Fibroblast of lung (primary cell): ENCODE data around the gene ZSCAN32. TPM values are rescaled to one million over a fixed set of nuclear protein-coding genes. Genes with fewer than 3 reads are reported as not detected.

Experiments used
- DNase-seq, 2 donors: peaks; one replicate each; pipeline versions ENCODE4 v3.0.0 to v3.0.0-alpha.2; 2010; ENCODE audit warnings: low read depth in 2 of 2
- H2AFZ ChIP-seq: 2 replicates; pipeline ENCODE4 v1.5.1; 2012; ENCODE audit warnings: low read length, control low read depth, inconsistent platforms
- H3K27ac ChIP-seq: 2 replicates; pipeline ENCODE4 v1.5.1; 2011; ENCODE audit warnings: low read length, control low read depth; ENCODE audit not compliant: insufficient read depth
- H3K27me3 ChIP-seq: 2 replicates; pipeline ENCODE4 v1.5.1; 2011; ENCODE audit warnings: mild to moderate bottlenecking, low read length; ENCODE audit not compliant: control insufficient read depth, insufficient read depth
- H3K36me3 ChIP-seq: 2 replicates; pipeline ENCODE4 v1.5.1; 2011; ENCODE audit warnings: low read length; ENCODE audit not compliant: control insufficient read depth, insufficient read depth
- H3K4me1 ChIP-seq: 2 replicates; pipeline ENCODE4 v1.5.1; 2011; ENCODE audit warnings: low read length; ENCODE audit not compliant: control insufficient read depth, insufficient read depth; ENCODE audit errors: extremely low read depth
- H3K4me2 ChIP-seq: 2 replicates; pipeline ENCODE4 v1.5.1; 2011; ENCODE audit warnings: low read length, control low read depth; ENCODE audit not compliant: insufficient read depth; ENCODE audit errors: extremely low read depth
- H3K4me3 ChIP-seq, 4 experiments: fragments of 200-600 bp in 1 of 4; sonication (generic) in 1 of 4; replicated peaks in 1 of 4; 2 replicates each; pipeline ENCODE4 v1.5.1; 2011 to 2016; ENCODE audit warnings: low read length in 4 of 4, low read depth in 3 of 4, mild to moderate bottlenecking in 3 of 4, control low read depth in 2 of 4, inconsistent platforms in 1 of 4, mixed read lengths in 1 of 4; ENCODE audit not compliant: insufficient read depth in 1 of 4; ENCODE audit errors: control extremely low read depth in 1 of 4
- H3K79me2 ChIP-seq: 2 replicates; pipeline ENCODE4 v1.5.1; 2012; ENCODE audit warnings: mild to moderate bottlenecking, low read length, inconsistent platforms; ENCODE audit not compliant: control insufficient read depth, insufficient read depth
- H3K9ac ChIP-seq: 2 replicates; pipeline ENCODE4 v1.5.1; 2011; ENCODE audit warnings: mild to moderate bottlenecking, low read length, control low read depth; ENCODE audit not compliant: insufficient read depth
- H3K9me3 ChIP-seq: 2 replicates; pipeline ENCODE4 v1.5.1; 2012; ENCODE audit warnings: low read depth, low read length; ENCODE audit not compliant: control insufficient read depth, insufficient read depth
- H4K20me1 ChIP-seq: 2 replicates; pipeline ENCODE4 v1.5.1; 2011; ENCODE audit warnings: low read length; ENCODE audit not compliant: control insufficient read depth, insufficient read depth; ENCODE audit errors: extremely low read depth
- CTCF ChIP-seq, 2 donors: IDR thresholded peaks in 1 of 2; conservative IDR thresholded peaks in 1 of 2; 1 replicate in 1 of 2; 2 replicates in 1 of 2; pipeline ENCODE4 v1.5.1; 2011 to 2012; ENCODE audit warnings: low read length in 2 of 2, control low read depth in 1 of 2, inconsistent platforms in 1 of 2, low read depth in 1 of 2, mild to moderate bottlenecking in 1 of 2
- EZH2 ChIP-seq: IDR thresholded peaks from 2 replicates; pipeline ENCODE4 v1.5.1; 2012; ENCODE audit warnings: low read length, control low read depth, mild to moderate bottlenecking; ENCODE audit errors: missing control alignments
- polyA plus RNA-seq, 2 donors: library from polyadenylated mRNA; depleted of rRNA in 1 of 2; stranded (reverse) in 1 of 2; unstranded in 1 of 2; fragments of >200 nt; gene quantifications; 2 replicates each; pipeline ENCODE4 v1.2.1, GENCODE V29; 2011 to 2012; ENCODE audit warnings: missing spikeins in 1 of 2
- total RNA-seq: library from RNA; depleted of rRNA; stranded (reverse); fragments of >200 nt; gene quantifications from 2 replicates; pipeline ENCODE4 v1.2.1, GENCODE V29; 2014

Gene ZSCAN32
- total and polyA plus RNA-seq, 2 donors (not counting 1 experiment from before 2014, with no cell fraction given) = 13.7 to 14.1 TPM

DNA sequence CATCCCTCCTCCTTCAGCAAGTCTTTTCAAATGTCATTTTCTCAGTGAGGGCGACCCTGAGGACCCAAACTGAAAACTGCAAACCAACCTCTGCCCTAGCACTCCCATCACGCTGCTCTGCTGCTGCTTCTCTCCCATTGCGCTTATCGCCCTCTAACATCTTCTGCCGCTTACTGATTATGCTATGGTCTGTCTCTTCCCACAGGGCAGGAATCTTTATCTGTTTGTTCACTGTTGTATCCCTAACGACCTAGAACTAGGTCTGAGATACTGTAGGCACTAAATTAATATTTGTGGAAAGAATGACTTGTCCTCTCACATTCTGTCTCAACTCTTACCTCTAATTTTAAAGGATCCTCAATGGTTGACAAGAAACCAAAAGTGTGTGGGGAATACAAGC is 12.5 kb downstream of the ZSCAN32 start:
- no peak overlapping the region for H3K27ac ChIP-seq
- H3K4me2 ChIP-seq = no peak overlapping the region
- no peaks in the 10 kb centered on the region for H3K79me2 ChIP-seq
- no peak for DNase-seq
- TF ChIP-seq CTCF (conservative IDR thresholded peaks at IDR 0.05 in 1 of 2, IDR thresholded peaks at IDR 0.05 in 1 of 2; ENCODE audit: low read depth in 1 of 2, low read length in 2 of 2) (no peak), EZH2 (no peak)
- no peaks in the 10 kb centered on the region for H3K27me3 ChIP-seq
- no peaks in the 10 kb centered on the region for H3K4me1 ChIP-seq
- H2AFZ ChIP-seq = no peak overlapping the region
- no peak overlapping the region for H3K9ac ChIP-seq
- peaks cover 15% of the 10 kb centered on the region for H3K36me3 ChIP-seq
- peaks cover 8% of the 10 kb centered on the region for H3K9me3 ChIP-seq
- H3K4me3 ChIP-seq = no peak overlapping the region
- no peaks in the 10 kb centered on the region for H4K20me1 ChIP-seq

GRCh38 chr16:3383045-3383448 is 17.8 kb downstream of the ZSCAN32 start:
- Histone ChIP-seq H3K27ac (no peak overlapping the region), H3K9me3 (peaks cover 16% of the 10 kb centered on the region), H3K27me3 (no peaks in the 10 kb centered on the region), H4K20me1 (no peaks in the 10 kb centered on the region), H3K4me1 (no peaks in the 10 kb centered on the region), H3K9ac (no peak overlapping the region), H3K4me3 (no peak overlapping the region), H3K36me3 (peaks cover 12% of the 10 kb centered on the region), H2AFZ (no peak overlapping the region), H3K79me2 (no peaks in the 10 kb centered on the region), H3K4me2 (no peak overlapping the region)
- no peak for DNase-seq
- TF ChIP-seq EZH2 (no peak), CTCF (conservative IDR thresholded peaks at IDR 0.05 in 1 of 2, IDR thresholded peaks at IDR 0.05 in 1 of 2; ENCODE audit: low read depth in 1 of 2, low read length in 2 of 2) (no peak)

DNA sequence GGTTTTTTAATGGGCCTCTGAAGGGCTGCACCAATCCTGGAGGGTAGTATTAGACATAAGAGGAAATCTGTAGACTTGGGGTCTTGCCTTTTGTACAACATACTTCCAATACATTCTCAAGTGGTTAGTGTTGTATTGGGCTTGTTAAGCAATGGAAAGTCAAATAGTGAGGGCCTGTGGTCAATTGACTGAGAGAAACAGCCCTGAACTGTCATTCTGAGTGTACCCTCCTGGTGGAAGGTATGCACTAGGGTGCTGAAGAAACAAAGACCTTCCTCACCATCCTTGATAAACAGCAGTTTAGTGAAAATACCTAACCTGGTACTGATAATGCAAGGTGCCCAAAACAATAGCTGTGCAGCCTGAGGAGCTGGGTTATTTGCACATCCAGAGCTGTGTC is 22.9 kb downstream of the ZSCAN32 start:
- Histone ChIP-seq H4K20me1 (no peaks in the 10 kb centered on the region), H3K27ac (no peak overlapping the region), H3K36me3 (peaks cover 5% of the 10 kb centered on the region), H3K27me3 (no peaks in the 10 kb centered on the region), H3K4me1 (no peaks in the 10 kb centered on the region), H3K9ac (no peak overlapping the region), H3K4me3 (no peak overlapping the region), H3K9me3 (peaks cover 8% of the 10 kb centered on the region), H3K79me2 (no peaks in the 10 kb centered on the region), H3K4me2 (no peak overlapping the region), H2AFZ (no peak overlapping the region)
- TF ChIP-seq CTCF (conservative IDR thresholded peaks at IDR 0.05 in 1 of 2, IDR thresholded peaks at IDR 0.05 in 1 of 2; ENCODE audit: low read depth in 1 of 2, low read length in 2 of 2) (no peak), EZH2 (no peak)
- DNase-seq = no peak
